Measurements from ENCODE around the gene RAB40C. TPM values are rescaled to one million over a fixed set of nuclear protein-coding genes. Genes with fewer than 3 reads are reported as not detected.

Gene RAB40C
- total and polyA plus RNA-seq, 4 donors: 6.1 to 11.0 (median 9.2) TPM

DNA sequence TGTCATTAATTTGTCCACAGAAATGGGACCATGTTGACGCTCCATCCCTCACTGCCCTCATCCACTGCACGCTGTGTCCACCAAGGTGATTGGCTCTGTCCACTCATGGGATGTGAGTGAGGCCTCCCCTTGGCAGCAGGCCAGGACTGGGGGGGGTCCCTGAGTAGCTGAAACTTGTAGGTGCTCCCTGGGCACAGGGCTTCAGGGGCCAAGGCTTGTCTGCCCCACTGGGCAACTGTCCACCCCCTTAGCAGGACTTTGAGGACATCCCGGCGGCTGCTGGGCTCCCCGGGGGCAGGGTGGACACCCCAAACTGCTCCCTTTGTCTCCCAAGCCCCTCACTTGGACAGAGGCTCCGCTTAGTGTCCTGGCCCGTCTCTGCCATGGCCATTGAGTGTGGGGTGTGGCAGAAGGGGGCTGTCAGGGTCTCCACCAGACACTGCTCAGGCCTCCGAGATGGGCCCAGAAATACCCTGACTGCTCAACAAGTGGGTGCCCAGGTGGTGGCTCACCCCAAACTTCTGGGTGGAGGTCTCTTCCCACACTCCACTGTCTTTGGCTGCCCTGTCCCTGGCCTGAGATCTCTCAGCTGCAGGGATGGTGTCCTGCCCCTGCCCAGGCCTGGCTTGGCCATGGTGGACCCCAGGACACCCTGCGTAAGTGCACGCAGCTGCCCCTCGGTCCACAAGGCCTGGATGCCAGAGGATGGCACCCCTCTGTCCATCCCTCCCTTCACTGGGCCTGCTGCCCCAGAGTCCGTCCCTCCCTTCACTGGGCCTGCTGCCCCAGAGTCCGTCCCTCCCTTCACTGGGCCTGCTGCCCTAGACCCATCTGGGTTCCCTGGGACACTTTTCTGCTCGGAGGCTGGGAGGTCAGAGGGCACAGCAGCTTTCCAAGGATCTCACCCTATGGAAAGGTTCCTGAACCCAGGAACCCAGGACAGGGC lies 2.9 kb upstream of the RAB40C start (continued):
- TF ChIP-seq REST (IDR thresholded peaks at IDR 0.05) (no peak), CTCF (IDR thresholded peaks at IDR 0.05; ENCODE audit: low read depth, low read length, missing input control) (no peak)

DNA sequence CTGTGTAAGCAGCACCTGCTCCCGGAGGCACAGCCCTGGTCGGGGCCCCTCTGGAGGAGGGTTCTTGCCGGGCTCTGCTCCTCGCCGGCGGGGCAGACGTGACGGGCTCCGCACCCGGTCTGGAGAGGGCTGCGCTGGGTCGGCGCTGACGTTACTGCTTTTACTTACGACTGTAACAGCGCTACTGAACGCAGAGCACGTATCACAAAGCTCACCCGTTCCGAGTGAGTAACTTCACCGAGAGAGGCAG lies 1.3 kb upstream of the RAB40C start:
- H3K27me3 ChIP-seq (ENCODE audit: control insufficient read depth in 4 of 4, insufficient read depth in 4 of 4, low read length in 3 of 4): no peaks in the 10 kb centered on the region
- under 1% methylated on average over 21 of the region's 21 CpGs for WGBS
- H3K4me1 ChIP-seq (ENCODE audit: control insufficient read depth in 4 of 4, insufficient read depth in 4 of 4, low read length in 3 of 4): peaks cover 21 to 71% (median 59%) of the 10 kb centered on the region in 4 donors
- peak overlapping the region; percentile 89 to 92 (median 92) for H3K4me3 ChIP-seq (ENCODE audit: low read depth in 1 of 3, low read length in 3 of 3)
- no peak for DNase-seq (ENCODE audit: low spot score)
- peak overlapping the region; percentile 94 to 97 for H3K27ac ChIP-seq (ENCODE audit: low read depth in 1 of 2, low read length in 2 of 2)
- no peaks in the 10 kb centered on the region for H3K36me3 ChIP-seq (ENCODE audit: control insufficient read depth in 4 of 4, insufficient read depth in 3 of 4, low read depth in 1 of 4, low read length in 3 of 4)
- no peak for TF ChIP-seq FOXA1 (IDR thresholded peaks at IDR 0.05)
- no peak for TF ChIP-seq GABPA (IDR thresholded peaks at IDR 0.05 in 1 of 2, conservative IDR thresholded peaks at IDR 0.05 in 1 of 2)
- no peak for TF ChIP-seq HNF4G (IDR thresholded peaks at IDR 0.05)
- no peak for TF ChIP-seq SP1 (IDR thresholded peaks at IDR 0.05)
- TF ChIP-seq, protein P1, sequence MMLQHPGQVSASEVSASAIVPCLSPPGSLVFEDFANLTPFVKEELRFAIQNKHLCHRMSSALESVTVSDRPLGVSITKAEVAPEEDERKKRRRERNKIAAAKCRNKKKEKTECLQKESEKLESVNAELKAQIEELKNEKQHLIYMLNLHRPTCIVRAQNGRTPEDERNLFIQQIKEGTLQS (IDR thresholded peaks at IDR 0.05): no peak
- H3K9ac ChIP-seq (ENCODE audit: low read depth in 1 of 2, low read length in 2 of 2): peak overlapping the region; percentile 67 to 97
- H3K9me3 ChIP-seq (ENCODE audit: control insufficient read depth in 4 of 4, low read length in 3 of 4): no peaks in the 10 kb centered on the region

DNA sequence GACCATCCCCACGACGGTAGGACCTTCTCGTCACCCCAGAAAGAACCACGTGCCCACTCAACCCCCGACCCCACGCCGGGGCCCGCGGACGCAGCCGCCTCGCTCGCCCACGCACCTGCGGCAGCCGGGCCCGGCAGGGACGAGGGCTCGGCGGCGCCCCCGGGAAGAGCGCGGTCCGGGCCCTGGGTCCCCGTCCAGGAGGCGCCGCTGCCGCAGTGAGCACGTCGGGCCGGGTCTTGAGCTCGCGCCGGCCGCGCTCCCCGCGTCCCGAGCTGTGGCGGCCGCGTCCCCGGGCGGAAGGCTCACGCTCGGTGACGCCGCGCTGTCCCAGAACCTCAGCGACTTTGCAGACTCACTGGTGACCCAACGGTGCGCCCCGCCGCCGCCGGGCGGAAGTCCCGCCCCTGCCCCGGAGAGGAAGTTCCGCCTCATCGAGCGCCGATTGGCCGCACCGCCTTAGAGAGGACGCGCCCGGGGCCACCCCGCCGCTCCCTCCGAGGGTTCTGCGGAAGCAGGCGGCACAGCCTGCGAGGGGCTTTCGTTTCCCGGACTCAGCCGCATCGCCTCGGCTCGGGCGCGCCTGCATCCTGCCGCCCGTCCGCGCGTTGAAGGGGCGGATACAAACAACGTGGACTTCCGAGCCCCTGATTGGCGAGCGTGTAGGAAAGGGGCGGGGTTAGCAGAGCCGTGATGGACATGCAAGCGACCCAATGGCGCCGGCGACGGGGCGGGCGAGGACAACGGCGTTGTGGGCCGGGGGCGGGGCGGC lies 793 bp upstream of the RAB40C start:
- Histone ChIP-seq H3K4me3 (ENCODE audit: low read depth in 1 of 3, low read length in 3 of 3) (peak overlapping the region; percentile 89 to 92 (median 92)), H3K36me3 (ENCODE audit: control insufficient read depth in 4 of 4, insufficient read depth in 3 of 4, low read depth in 1 of 4, low read length in 3 of 4) (no peaks in the 10 kb centered on the region), H3K27me3 (ENCODE audit: control insufficient read depth in 4 of 4, insufficient read depth in 4 of 4, low read length in 3 of 4) (no peaks in the 10 kb centered on the region), H3K9me3 (ENCODE audit: control insufficient read depth in 4 of 4, low read length in 3 of 4) (no peaks in the 10 kb centered on the region), H3K27ac (ENCODE audit: low read depth in 1 of 2, low read length in 2 of 2) (peak overlapping the region; percentile 94 to 97), H3K4me1 (ENCODE audit: control insufficient read depth in 4 of 4, insufficient read depth in 4 of 4, low read length in 3 of 4) (peaks cover 24 to 71% (median 60%) of the 10 kb centered on the region in 4 donors), H3K9ac (ENCODE audit: low read depth in 1 of 2, low read length in 2 of 2) (peak overlapping the region; percentile 67 to 97)
- peak; percentile 80 for TF ChIP-seq SP1 (IDR thresholded peaks at IDR 0.05)
- TF ChIP-seq GABPA (IDR thresholded peaks at IDR 0.05 in 1 of 2, conservative IDR thresholded peaks at IDR 0.05 in 1 of 2): peak; percentile 81 to 92
- TF ChIP-seq, protein P2, sequence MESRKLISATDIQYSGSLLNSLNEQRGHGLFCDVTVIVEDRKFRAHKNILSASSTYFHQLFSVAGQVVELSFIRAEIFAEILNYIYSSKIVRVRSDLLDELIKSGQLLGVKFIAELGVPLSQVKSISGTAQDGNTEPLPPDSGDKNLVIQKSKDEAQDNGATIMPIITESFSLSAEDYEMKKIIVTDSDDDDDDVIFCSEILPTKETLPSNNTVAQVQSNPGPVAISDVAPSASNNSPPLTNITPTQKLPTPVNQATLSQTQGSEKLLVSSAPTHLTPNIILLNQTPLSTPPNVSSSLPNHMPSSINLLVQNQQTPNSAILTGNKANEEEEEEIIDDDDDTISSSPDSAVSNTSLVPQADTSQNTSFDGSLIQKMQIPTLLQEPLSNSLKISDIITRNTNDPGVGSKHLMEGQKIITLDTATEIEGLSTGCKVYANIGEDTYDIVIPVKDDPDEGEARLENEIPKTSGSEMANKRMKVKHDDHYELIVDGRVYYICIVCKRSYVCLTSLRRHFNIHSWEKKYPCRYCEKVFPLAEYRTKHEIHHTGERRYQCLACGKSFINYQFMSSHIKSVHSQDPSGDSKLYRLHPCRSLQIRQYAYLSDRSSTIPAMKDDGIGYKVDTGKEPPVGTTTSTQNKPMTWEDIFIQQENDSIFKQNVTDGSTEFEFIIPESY (IDR thresholded peaks at IDR 0.05): no peak
- under 1% methylated on average over 107 of the region's 107 CpGs for WGBS
- peak; percentile 100 for DNase-seq (ENCODE audit: low spot score)

Measured in liver (tissue), 9 donors.